PC-9 (cell line): Measurements from ENCODE around the gene ZFYVE26.

Experiments
- CTCF ChIP-seq: fragments of 200-600 bp; sonication (generic); conservative IDR thresholded peaks from 2 replicates; pipeline ENCODE4 v1.6.1; 2017; ENCODE audit warnings: mixed run types, antibody characterized with exemption, mild to moderate bottlenecking, moderate library complexity
- EZH2 ChIP-seq: fragments of 200-600 bp; sonication (generic); IDR thresholded peaks from 2 replicates; pipeline ENCODE4 v1.8.0; 2017; ENCODE audit warnings: antibody characterized with exemption, low read depth

- no peak for TF ChIP-seq CTCF
- TF ChIP-seq EZH2, result no peak
These were observed 4.1 kb upstream of the ZFYVE26 start for GRCh38 chr14:67820428-67820971.
